Measurements from ENCODE around the gene UBTD2. TPM values are rescaled to one million over a fixed set of nuclear protein-coding genes. Genes with fewer than 3 reads are reported as not detected.
"Not testable (repeated sequence)": the region's sequence is repeated elsewhere in the genome, so short reads cannot be mapped to it uniquely, and the experiment has no call there.

UBTD2 gene
- total RNA-seq, 2 experiments from 2014 or later = 7.9 to 8.3 TPM

- Mint-ChIP-seq H3K9me3 (no peaks in the 10 kb centered on the region), H3K36me3 (ENCODE audit: low read depth) (peaks cover 3% of the 10 kb centered on the region), H3K27me3 (peaks cover 6% of the 10 kb centered on the region), H3K27ac (no peak overlapping the region), H3K4me3 (no peak overlapping the region), H3K4me1 (ENCODE audit: low read depth) (no peaks in the 10 kb centered on the region)
- intact Hi-C loops (cut with micrococcal nuclease) = loop anchor here (10.0 kb wide), 1 partner anchor 385 kb away; no protein-coding TSS in a partner anchor
- TF ChIP-seq, protein P1, sequence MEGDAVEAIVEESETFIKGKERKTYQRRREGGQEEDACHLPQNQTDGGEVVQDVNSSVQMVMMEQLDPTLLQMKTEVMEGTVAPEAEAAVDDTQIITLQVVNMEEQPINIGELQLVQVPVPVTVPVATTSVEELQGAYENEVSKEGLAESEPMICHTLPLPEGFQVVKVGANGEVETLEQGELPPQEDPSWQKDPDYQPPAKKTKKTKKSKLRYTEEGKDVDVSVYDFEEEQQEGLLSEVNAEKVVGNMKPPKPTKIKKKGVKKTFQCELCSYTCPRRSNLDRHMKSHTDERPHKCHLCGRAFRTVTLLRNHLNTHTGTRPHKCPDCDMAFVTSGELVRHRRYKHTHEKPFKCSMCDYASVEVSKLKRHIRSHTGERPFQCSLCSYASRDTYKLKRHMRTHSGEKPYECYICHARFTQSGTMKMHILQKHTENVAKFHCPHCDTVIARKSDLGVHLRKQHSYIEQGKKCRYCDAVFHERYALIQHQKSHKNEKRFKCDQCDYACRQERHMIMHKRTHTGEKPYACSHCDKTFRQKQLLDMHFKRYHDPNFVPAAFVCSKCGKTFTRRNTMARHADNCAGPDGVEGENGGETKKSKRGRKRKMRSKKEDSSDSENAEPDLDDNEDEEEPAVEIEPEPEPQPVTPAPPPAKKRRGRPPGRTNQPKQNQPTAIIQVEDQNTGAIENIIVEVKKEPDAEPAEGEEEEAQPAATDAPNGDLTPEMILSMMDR (IDR thresholded peaks at IDR 0.05) = no peak
- ATAC-seq (no peak), DNase-seq (no peak)
- ChIA-PET POLR2A (no interaction called here), CTCF (interaction anchor here (1.2 kb wide), 1 partner anchor 151 kb away, joined by 3 read pairs; no protein-coding TSS in a partner anchor)
Observed at GRCh38 chr5:172299916-172300439, 16.4 kb upstream of the UBTD2 start.

GRCh38 chr5:172294831-172295230 is 11.3 kb upstream of the UBTD2 start:
- Mint-ChIP-seq H3K9me3 (no peaks in the 10 kb centered on the region), H3K4me3 (no peak overlapping the region), H3K36me3 (ENCODE audit: low read depth) (no peaks in the 10 kb centered on the region), H3K27ac (no peak overlapping the region), H3K27me3 (peaks cover 6% of the 10 kb centered on the region), H3K4me1 (ENCODE audit: low read depth) (no peaks in the 10 kb centered on the region)
- CTCF ChIA-PET = interaction anchor here (1.5 to 3.1 kb wide), 4 partner anchors 8 to 106 kb away, joined by 6 to 21 read pairs (median 10); partner anchors contain the start of genes STK10 and UBTD2
- DNase-seq = no peak
- intact Hi-C loops (cut with micrococcal nuclease) = loop anchor here (10.0 kb wide), 1 partner anchor 380 kb away; no protein-coding TSS in a partner anchor
- ATAC-seq = no peak
- TF ChIP-seq, protein P1 (IDR thresholded peaks at IDR 0.05) = no peak
- POLR2A ChIA-PET = no interaction called here

GRCh38 chr5:172293745-172294342 is 10.3 kb upstream of the UBTD2 start:
- CTCF ChIA-PET = interaction anchor here (0.7 to 3.1 kb wide), 28 partner anchors 9 to 381 kb away, joined by 3 to 22 read pairs (median 4); partner anchors contain the start of genes FBXW11, STK10 and UBTD2
- no peak for DNase-seq
- Mint-ChIP-seq H3K4me3 (no peak overlapping the region), H3K27me3 (peaks cover 6% of the 10 kb centered on the region), H3K27ac (no peak overlapping the region), H3K4me1 (ENCODE audit: low read depth) (no peaks in the 10 kb centered on the region), H3K36me3 (ENCODE audit: low read depth) (no peaks in the 10 kb centered on the region), H3K9me3 (no peaks in the 10 kb centered on the region)
- intact Hi-C loops (cut with micrococcal nuclease) = loop anchor here (10.0 kb wide), 1 partner anchor 379 kb away; no protein-coding TSS in a partner anchor
- POLR2A ChIA-PET = interaction anchor here (0.9 to 1.1 kb wide), 2 partner anchors 9 to 287 kb away, joined by 3 to 5 read pairs; partner anchors contain the start of gene FBXW11
- TF ChIP-seq, protein P1 (IDR thresholded peaks at IDR 0.05) = no peak
- ATAC-seq = no peak

DNA sequence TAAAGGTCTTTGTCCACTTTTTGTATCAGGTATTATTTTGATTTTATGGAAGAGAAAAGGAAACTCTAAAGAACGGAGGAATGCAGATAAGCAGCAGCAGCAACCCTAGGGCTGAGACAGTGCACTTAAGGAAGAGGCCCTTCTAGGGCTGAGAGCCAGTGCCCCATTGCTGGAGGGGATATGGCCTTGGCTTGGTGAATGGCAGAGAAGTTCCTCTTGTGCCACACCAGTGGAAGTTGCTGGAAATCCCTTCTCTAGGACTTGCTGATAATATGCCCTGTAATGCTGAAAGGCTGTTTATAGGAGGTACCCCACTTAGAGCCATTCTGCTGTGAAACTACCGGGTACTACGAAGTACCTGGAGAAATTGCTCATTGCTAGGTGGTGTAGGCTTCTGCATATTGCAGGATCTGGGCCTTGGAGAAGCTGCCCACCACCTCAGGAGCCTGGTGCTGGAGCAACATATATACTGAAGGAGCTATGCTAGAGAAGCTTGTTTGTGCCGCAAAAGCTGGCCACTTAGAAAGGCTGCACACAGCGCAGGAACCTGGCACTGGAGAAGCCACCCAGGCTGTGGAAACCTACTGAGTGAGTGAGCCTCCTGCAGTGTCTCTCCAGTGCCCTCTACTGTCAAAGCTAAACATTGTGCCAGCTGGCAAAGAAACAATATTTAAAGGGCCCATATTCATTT is 9.6 kb upstream of the UBTD2 start:
- TF ChIP-seq, protein P1 (IDR thresholded peaks at IDR 0.05) = peak; percentile 84
- intact Hi-C loops (cut with micrococcal nuclease) = loop anchor here (10.0 kb wide), 1 partner anchor 378 kb away; no protein-coding TSS in a partner anchor
- ATAC-seq (peak; percentile 100), DNase-seq (peak; percentile 76)
- no peaks in the 10 kb centered on the region for H3K36me3 Mint-ChIP-seq (ENCODE audit: low read depth)
- H3K27ac Mint-ChIP-seq = no peak overlapping the region
- ChIA-PET CTCF (interaction anchor here (0.5 to 3.1 kb wide), 31 partner anchors 8 to 380 kb away, joined by 3 to 22 read pairs (median 4); partner anchors contain the start of genes FBXW11, STK10 and UBTD2), POLR2A (interaction anchor here (0.9 to 1.1 kb wide), 2 partner anchors 8 to 287 kb away, joined by 3 to 5 read pairs; partner anchors contain the start of gene FBXW11)
- H3K4me1 Mint-ChIP-seq (ENCODE audit: low read depth) = no peaks in the 10 kb centered on the region
- no peak overlapping the region for H3K4me3 Mint-ChIP-seq
- no peaks in the 10 kb centered on the region for H3K9me3 Mint-ChIP-seq
- peaks cover 6% of the 10 kb centered on the region for H3K27me3 Mint-ChIP-seq

DNA sequence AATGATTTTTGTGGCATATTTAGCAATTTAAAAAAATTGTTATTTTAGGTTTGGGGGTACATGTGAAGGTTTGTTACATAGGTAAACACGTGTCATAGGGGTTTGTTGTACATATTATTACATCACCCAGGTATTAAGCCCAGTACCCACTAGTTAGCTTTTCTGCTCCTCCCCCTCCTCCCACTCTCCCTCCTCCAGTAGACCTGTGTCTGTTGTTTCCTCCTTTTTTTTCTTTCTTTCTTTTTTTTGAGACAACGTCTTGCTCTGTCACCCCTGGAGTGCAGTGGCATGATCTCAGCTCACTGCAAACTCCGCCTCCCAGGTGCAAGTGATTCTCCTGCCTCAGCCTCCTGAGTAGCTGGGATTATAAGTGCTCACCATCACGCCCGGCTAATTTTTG is 8.3 kb upstream of the UBTD2 start:
- H3K9me3 Mint-ChIP-seq; DNase-seq; ATAC-seq; H3K4me3 Mint-ChIP-seq; H3K27me3 Mint-ChIP-seq; H3K4me1 Mint-ChIP-seq (ENCODE audit: low read depth); H3K36me3 Mint-ChIP-seq (ENCODE audit: low read depth); H3K27ac Mint-ChIP-seq: not testable (repeated sequence)
- CTCF ChIA-PET = interaction anchor here (0.8 to 2.7 kb wide), 8 partner anchors 9 to 284 kb away, joined by 3 to 7 read pairs (median 3); partner anchors contain the start of gene STK10
- POLR2A ChIA-PET = interaction anchor here (1.5 kb wide), 1 partner anchor 103 kb away, joined by 3 read pairs; the partner anchor contains the start of gene STK10
- intact Hi-C loops (cut with micrococcal nuclease) = loop anchor here (10.0 kb wide), 1 partner anchor 377 kb away; no protein-coding TSS in a partner anchor
